NT2/D1 (cell line): ENCODE measurements around the gene SCRT2.

ENCODE experiments used
- SUZ12 ChIP-seq: IDR thresholded peaks from 2 replicates; pipeline ENCODE4 v1.6.1; 2011; ENCODE audit not compliant: insufficient read length, insufficient read depth; ENCODE audit errors: extremely low read depth
- YY1 ChIP-seq: IDR thresholded peaks from 2 replicates; pipeline ENCODE4 v1.6.1; 2011; ENCODE audit not compliant: insufficient read length, insufficient read depth
- ZNF274 ChIP-seq: IDR thresholded peaks from 2 replicates; pipeline ENCODE4 v1.6.1; 2011; ENCODE audit warnings: mild to moderate bottlenecking, low read depth, low read length

- TF ChIP-seq SUZ12 (no peak), ZNF274 (no peak), YY1 (no peak)
Measured at GRCh38 chr20:692044-692443, 16.4 kb upstream of the SCRT2 start.
